Cortex of kidney (tissue), 1 donor: Measurements from ENCODE around the gene OR1B1.
"Not testable (repeated sequence)": the region's sequence is repeated elsewhere in the genome, so short reads cannot be mapped to it uniquely, and the experiment has no call there.

Experiments
- DNase-seq: peaks from one replicate; lab custom pipeline; 2025; lab: John Stamatoyannopoulos, UW

Gene OR1B1

GRCh38 chr9:122657527-122657926 lies at the start of gene OR1B1:
Gene OR1B1 (minus strand): TSS chr9:122657627.
- no peak for DNase-seq

- DNase-seq: no peak
These were observed 38.3 kb upstream of the OR1B1 start for GRCh38 chr9:122695696-122696095.

- no peak for DNase-seq
These were observed 27.4 kb upstream of the OR1B1 start for GRCh38 chr9:122684851-122685250.

GRCh38 chr9:122672481-122672880 lies 15.1 kb upstream of the OR1B1 start:
- no peak for DNase-seq

- DNase-seq: no peak
These were observed 4.0 kb upstream of the OR1B1 start, which contains the start of gene OR1L1 for GRCh38 chr9:122661416-122661815. Gene OR1L1 (plus strand): TSS chr9:122661716. CDS start chr9:122661716, 0 bp downstream.

- DNase-seq: no peak
These were observed 1.0 kb downstream of the OR1B1 start for GRCh38 chr9:122656378-122656777.

- no peak for DNase-seq
These were observed 15.2 kb downstream of the OR1B1 start for GRCh38 chr9:122642226-122642625.

GRCh38 chr9:122619996-122620395 lies 37.4 kb downstream of the OR1B1 start:
- DNase-seq: no peak

GRCh38 chr9:122614362-122614761 lies 43.1 kb downstream of the OR1B1 start, which contains the start of gene OR1Q1:
Gene OR1Q1 (plus strand): TSS chr9:122614738. CDS start chr9:122614738, 0 bp downstream.
- no peak for DNase-seq

GRCh38 chr9:122609804-122610203 lies 47.6 kb downstream of the OR1B1 start:
- no peak for DNase-seq

- no peak for DNase-seq
These were observed 50.8 kb downstream of the OR1B1 start for GRCh38 chr9:122606587-122606986.

GRCh38 chr9:122605691-122606090 lies 51.7 kb downstream of the OR1B1 start:
- DNase-seq: no peak

- not testable (repeated sequence) for DNase-seq
These were observed 74.1 kb downstream of the OR1B1 start, which contains the start of gene OR1L8 for GRCh38 chr9:122583284-122583683. Gene OR1L8 (minus strand): TSS chr9:122583384. CDS start chr9:122568477, 14,907 bp downstream.

- DNase-seq: no peak
These were observed 77.1 kb downstream of the OR1B1 start for GRCh38 chr9:122580360-122580759.

- no peak for DNase-seq
These were observed 77.6 kb downstream of the OR1B1 start for GRCh38 chr9:122579874-122580273.
